ENCODE results near the gene C16orf92.

C16orf92 gene

GRCh38 chr16:29989111-29989858 lies 33.7 kb upstream of the C16orf92 start:
- no peak for DNase-seq

DNA sequence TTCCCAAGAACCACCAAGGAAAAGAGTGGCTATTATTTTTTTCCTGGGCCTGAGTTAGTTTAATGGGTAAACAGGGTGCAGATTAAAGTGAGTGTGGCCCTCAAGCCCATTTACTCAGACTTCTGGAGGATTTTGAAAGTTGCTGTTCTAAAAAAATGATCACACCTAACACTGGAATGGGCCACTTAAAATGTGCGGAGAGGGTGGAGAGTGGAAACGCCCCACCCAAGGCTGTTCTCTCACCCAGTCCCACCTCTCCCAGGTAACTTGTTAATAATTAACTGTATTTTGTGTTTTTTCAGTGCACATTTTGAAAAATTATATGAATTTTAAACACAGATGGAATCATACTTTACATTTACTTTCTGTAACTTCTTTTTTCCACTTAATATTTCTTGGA lies 33.0 kb upstream of the C16orf92 start:
- DNase-seq: no peak

DNA sequence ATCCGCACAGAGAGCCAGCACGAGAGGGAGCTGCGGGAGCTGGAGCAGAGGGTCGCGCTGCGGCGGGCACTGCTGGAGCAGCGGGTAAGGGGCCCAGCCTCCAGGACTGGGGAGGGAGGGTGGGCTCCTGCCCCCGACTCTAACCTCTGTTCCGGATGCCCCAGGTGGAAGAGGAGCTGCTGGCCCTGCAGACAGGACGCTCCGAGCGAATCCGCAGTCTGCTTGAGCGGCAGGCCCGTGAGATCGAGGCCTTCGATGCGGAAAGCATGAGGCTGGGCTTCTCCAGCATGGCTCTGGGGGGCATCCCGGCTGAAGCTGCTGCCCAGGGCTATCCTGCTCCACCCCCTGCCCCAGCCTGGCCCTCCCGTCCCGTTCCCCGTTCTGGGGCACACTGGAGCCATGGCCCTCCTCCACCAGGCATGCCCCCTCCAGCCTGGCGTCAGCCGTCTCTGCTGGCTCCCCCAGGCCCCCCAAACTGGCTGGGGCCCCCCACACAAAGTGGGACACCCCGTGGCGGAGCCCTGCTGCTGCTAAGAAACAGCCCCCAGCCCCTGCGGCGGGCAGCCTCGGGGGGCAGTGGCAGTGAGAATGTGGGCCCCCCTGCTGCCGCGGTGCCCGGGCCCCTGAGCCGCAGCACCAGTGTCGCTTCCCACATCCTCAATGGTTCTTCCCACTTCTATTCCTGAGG lies 32.0 kb upstream of the C16orf92 start:
- no peak for DNase-seq

DNA sequence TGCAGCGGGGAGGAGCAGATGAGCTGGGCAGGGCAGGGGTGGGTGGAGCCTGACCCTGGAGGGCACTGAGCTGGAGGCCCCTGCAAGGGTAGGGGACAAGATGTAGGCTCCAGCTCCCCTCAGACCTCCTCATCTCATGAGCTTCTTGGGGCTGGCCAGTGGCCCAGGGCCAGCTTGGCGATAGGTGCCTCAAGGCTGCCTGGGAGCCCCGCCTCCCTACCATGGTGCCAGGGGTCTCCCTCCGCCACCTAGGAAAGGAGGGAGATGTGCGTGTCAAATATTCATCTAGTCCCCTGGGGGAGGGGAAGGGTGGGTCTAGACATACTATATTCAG lies 31.5 kb upstream of the C16orf92 start:
- no peak for DNase-seq

DNA sequence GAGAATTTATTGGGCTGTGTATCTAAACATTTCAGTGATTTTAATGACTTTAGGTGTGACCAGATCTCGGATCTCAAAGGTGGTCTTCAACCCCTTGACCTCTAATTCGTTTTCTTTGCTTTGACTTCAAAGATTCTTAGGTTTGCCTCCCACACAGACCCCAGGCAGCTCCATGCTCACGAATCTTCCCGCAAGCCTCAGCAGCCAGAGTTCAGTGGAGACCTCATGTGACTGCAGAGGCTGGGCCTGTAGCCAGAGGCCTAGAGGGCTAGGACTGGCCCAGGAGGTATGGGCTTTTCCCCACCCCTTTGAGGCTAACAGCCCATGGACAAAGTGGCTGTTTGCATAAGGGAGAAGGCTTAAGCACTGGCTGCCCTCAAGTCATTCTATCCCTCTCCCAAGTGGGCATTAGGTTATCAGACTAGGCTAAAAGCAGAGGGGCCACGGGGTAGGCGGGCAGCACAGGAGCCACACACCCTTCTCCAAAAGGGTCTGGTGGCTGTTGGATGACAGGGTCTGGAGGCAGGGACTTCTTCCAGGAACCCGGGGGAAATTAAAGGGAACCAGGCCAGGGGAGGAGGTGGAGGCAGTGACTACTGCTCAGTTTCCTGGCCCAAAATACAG lies 30.5 kb upstream of the C16orf92 start:
- no peak for DNase-seq

GRCh38 chr16:29993191-29993902 lies 29.7 kb upstream of the C16orf92 start:
- DNase-seq: no peak

GRCh38 chr16:29993903-29994599 lies 28.9 kb upstream of the C16orf92 start:
- no peak for DNase-seq

DNA sequence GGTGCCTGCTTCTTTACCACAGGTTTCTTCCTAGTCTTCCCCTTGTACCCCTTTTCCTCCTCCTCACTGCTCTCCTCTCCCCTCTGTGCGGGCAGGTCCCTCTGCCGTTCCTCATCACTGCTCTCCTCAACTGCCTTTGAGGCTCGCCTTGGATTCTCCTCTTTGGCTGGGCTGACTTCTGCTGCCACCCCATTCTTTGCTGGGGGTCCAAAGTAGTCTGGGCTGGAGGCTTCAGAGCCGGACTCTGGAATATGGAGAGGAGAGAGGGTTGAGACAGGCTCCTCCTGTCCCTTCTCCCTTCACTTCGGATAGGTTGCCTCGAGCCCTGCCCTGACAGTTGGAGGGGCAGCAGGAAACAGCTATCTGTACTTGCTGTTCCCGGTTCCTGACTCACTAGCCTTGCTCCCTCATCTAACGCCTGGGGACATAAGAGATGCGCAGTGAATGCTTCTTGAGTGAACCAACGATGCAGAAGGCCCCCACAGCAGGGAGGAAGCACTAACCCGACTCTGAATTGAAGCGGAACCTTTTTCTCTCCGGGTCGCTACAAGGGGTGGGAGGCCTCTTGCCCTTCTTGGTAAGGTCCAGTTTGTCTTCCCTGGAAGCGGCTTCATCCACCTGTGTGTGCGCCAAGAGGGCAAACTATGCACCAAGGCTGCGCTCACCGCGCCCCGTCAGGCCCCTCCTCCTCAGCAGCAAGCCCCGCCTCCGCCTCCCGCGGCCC lies 28.2 kb upstream of the C16orf92 start:
- no peak for DNase-seq

DNA sequence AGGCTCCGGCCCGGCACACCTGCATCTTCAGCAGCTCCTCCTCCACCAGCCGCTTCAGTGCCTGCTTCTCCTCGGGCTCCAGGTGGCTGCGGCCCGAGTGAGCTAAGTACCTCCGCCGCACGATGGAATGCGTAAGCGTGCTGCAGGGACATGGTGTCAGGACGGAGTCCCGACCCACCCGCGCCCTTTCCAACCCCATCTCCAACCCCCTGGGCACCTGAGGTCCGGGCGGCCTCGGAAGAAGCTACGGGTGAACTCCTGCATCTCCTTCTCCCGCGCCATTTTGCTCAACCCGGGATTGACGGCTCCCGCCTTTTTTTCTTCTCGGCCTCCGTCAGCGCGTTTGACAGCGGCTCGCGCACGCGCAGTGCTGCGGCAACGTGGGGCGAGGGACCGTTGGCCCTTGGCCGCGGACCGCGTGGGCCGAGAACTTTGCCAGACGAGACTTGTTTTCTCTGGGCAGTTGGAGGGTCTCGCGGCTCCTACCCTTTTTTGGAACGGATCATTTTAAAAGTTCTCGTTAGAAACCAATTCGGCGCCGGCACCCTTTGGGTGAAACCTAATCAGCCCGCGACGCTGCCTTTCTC lies 27.6 kb upstream of the C16orf92 start, which contains the start of gene HIRIP3:
HIRIP3 (minus strand) TSS at position 294 of the 587 bp plus-strand sequence; CDS start at position 282, 12 bp downstream.
- peak; percentile 89 for DNase-seq

- peak; percentile 97 for DNase-seq
Observed at GRCh38 chr16:29995911-29996765, 26.9 kb upstream of the C16orf92 start, which contains the start of gene INO80E. INO80E (plus strand) TSS chr16:29996241; CDS start chr16:29996311, 70 bp downstream.

DNA sequence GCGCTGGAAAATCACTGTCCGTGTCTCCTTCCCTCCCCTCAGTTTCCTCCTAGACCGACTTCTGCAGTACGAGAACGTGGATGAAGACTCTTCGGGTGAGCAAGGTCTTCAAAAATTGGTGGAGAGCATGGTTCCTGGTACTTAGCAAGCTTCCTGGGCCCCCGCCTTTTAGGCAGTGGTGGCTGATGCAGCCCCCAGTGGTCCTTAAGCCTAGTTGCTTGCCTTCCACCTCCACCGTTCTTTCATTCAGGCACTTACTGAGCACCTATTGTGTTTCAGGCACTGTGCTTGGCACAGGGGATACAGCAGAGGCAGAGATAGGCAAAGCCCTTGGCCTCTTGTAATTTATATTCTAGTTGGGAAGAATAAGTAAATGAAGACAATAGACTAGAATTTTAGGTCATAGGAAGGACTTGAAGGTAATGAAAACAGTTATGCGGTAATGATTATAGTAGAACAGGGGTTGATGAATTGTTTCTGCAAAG lies 26.2 kb upstream of the C16orf92 start:
- no peak for DNase-seq

GRCh38 chr16:29999605-30000004 lies 23.4 kb upstream of the C16orf92 start:
- DNase-seq: no peak

DNA sequence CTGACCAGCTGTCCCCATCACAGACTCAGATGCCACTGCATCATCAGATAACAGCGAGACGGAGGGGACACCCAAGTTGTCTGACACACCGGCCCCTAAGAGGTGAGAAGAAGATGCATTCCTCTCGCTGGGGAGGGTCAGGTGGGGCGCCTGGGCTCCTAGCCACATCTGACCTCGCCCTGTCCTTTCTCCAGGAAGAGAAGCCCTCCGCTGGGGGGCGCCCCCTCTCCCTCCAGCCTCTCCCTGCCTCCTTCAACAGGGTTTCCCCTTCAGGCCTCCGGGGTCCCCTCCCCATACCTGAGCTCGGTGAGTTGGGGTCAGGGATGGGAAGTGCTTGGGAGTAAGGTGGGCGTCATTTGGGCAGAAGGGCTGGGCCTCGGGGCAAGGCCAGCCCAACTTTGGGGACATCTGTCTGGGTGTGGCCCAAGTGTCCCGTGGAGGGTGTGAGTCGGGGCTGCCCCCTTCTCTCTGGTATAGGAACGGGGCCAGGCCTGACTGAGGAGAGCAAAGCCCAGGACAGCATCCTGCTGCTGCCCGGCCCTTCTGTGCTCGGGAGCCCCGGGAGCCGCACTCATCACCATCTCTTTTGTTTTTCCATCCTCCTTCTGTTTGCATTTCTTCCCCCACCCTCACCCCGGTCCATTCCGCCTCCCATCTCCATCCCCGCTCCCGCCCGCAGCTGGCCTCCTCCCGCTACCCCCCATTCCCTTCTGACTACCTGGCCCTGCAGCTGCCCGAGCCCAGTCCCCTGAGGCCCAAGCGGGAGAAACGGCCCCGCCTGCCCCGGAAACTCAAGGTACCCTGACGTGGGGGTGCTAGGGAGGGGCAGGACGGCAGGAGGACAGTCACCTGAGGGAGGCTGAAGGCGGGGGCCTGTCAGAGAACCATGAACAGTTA lies 22.0 kb upstream of the C16orf92 start:
- no peak for DNase-seq

DNA sequence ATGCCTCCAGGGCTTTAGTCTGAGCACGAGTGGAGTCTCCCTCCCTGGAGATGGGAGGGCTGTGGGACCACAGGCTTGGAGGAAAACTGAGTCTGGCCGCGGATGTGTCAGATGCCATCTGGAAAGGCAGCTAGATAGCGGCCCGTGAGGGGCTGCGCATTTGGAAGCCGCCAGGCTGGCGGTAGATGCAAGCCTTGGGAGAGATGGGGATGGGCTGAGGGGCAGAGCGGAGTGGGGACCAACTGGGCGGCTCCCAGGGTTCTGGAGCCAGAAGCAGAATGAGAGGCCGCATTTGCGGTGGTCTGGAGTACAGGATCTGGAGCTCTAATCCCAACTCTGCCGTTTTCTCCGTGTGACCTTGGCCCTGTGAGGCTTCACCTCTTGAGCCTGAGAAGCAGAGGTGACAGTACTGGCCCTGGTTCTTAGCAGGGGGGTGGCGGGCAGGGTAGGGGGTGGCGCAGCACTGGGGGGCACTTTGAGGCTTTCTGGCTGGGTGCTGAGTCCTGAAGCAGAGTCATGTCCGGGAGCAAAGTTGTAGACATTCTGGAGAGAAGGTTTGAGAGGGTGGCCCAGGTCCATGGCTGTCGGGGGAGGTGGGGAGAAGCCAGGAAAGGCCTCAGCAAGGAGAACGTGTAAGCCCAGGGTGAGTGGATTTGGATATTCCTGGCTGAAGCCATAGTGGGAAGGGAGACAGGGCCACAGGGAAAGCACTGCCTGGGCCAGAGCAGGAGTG lies 20.2 kb upstream of the C16orf92 start:
- DNase-seq: no peak

GRCh38 chr16:30003670-30004423 lies 19.2 kb upstream of the C16orf92 start:
- DNase-seq: peak; percentile 72

DNA sequence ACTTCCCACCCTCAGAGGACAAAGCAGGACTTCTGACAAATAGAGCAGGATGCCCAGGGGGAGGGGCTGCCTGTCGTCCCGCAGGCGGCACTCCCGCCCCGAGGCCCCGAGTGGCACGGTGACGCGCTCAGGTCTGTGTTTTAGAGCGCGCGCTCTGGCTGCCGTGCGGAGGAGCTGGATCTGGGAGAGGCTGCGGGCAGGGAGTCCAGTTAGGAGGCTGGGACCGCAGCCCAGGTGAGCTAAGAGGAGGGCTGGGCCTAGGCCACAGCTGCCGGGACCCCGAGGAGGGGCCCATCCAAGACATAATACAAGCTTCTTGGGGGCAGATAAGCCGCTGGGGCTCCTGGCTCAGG lies 18.6 kb upstream of the C16orf92 start:
- peak; percentile 73 for DNase-seq

GRCh38 chr16:30004811-30005242 lies 18.2 kb upstream of the C16orf92 start:
- DNase-seq: peak; percentile 73

Measured in NCI-H1092 treated with DMSO at 0.1 percent for 48 hours (cell line).